Muscle of leg (tissue), 11 donors: ENCODE measurements around the gene AKR7A3. TPM values are rescaled to one million over a fixed set of nuclear protein-coding genes. Genes with fewer than 3 reads are reported as not detected.
"Not testable (repeated sequence)": the region's sequence is repeated elsewhere in the genome, so short reads cannot be mapped to it uniquely, and the experiment has no call there.

Experiments
- DNase-seq: peaks from one replicate; pipeline ENCODE4 v3.0.0; 2013
- H3K27ac ChIP-seq: one replicate; pipeline ENCODE4 v1.5.1; 2013; ENCODE audit warnings: mild to moderate bottlenecking, low read length, control low read depth
- H3K27me3 ChIP-seq: one replicate; pipeline ENCODE4 v1.6.1; 2013; ENCODE audit warnings: low read length; ENCODE audit not compliant: control insufficient read depth, insufficient read depth
- H3K36me3 ChIP-seq: one replicate; pipeline ENCODE4 v1.6.1; 2013; ENCODE audit warnings: low read length; ENCODE audit not compliant: control insufficient read depth, insufficient read depth
- H3K4me1 ChIP-seq: one replicate; pipeline ENCODE4 v1.6.1; 2013; ENCODE audit warnings: low read length; ENCODE audit not compliant: control insufficient read depth, insufficient read depth
- H3K4me3 ChIP-seq: one replicate; pipeline ENCODE4 v1.5.1; 2013; ENCODE audit warnings: low read length, control low read depth
- H3K9me3 ChIP-seq: replicated peaks from 2 replicates; pipeline ENCODE4 v1.6.1; 2013; ENCODE audit warnings: low read depth, low read length; ENCODE audit not compliant: control insufficient read depth
- WGBS: methylation state at CpG from one replicate; pipeline ENCODE4 v1.1.5; 2013; ENCODE audit warnings: missing lambda C conversion rate; ENCODE audit not compliant: insufficient coverage; 5-methylcytosine and 5-hydroxymethylcytosine counted together
- polyA plus RNA-seq, 8 donors: library from polyadenylated mRNA; unstranded; fragments of 120-200 nt; gene quantifications; one replicate each; pipeline versions ENCODE4 v1.2.1 to v1.2.3, GENCODE V29; 2013; ENCODE audit warnings: inconsistent platforms in 1 of 8, low replicate concordance in 1 of 8; ENCODE audit not compliant: insufficient read length in 8 of 8, insufficient read depth in 1 of 8
- total RNA-seq: library from RNA; stranded (reverse); fragments of 120-200 nt; gene quantifications from one replicate; pipeline ENCODE4 v1.2.4, GENCODE V29; 2013

Gene AKR7A3
- total and polyA plus RNA-seq, 9 donors: 0.42 to 1.4 (median 0.85) TPM

DNA sequence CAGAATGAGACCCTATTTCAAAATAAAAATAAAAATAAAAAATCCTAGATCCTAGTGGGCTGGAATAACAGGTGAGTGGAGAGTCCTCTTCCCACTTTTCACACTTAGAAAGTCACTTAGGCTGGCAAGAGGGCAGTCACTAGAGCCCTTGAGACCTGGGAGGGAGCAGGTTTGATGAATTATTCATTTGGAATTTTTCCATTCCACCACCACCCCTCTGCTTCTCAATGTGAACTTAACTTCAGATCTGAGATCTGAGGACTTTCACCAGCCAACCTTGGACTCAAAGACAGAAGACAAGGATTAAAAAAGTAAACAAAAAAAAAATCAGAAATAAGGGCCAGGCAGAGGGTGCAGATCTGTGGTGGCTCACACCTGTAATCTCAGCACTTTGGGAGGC lies 16.5 kb downstream of the AKR7A3 start:
- H3K4me3 ChIP-seq: no peak overlapping the region
- peaks cover 4% of the 10 kb centered on the region for H3K4me1 ChIP-seq
- peaks cover 6% of the 10 kb centered on the region for H3K27me3 ChIP-seq
- H3K36me3 ChIP-seq: no peaks in the 10 kb centered on the region
- H3K27ac ChIP-seq: no peak overlapping the region
- peaks cover 3% of the 10 kb centered on the region for H3K9me3 ChIP-seq
- DNase-seq: no peak

DNA sequence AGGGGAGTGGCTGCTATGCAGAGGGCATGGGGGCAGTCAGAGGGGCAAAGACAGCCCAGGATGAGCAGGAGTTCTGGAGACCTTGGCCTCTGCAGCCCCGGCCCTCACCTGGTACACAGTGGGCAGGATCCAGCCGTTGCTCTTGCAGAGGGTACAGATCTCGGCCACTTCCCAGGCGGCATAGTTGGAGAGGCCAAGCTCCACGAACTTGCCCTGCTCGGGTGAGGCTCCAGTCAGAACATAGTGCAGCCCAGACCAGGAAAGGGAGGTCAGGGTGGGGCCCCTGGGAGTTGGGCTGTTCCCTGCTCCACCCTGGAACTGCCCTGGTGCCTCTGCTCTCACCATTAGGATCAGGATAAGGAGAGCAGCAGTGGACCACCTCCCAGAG lies 18.2 kb downstream of the AKR7A3 start:
- not testable (repeated sequence) for H3K4me1 ChIP-seq, DNase-seq, H3K27ac ChIP-seq, H3K4me3 ChIP-seq, H3K36me3 ChIP-seq, H3K9me3 ChIP-seq, H3K27me3 ChIP-seq
- WGBS: 89% methylated on average over 6 of the region's 6 CpGs

DNA sequence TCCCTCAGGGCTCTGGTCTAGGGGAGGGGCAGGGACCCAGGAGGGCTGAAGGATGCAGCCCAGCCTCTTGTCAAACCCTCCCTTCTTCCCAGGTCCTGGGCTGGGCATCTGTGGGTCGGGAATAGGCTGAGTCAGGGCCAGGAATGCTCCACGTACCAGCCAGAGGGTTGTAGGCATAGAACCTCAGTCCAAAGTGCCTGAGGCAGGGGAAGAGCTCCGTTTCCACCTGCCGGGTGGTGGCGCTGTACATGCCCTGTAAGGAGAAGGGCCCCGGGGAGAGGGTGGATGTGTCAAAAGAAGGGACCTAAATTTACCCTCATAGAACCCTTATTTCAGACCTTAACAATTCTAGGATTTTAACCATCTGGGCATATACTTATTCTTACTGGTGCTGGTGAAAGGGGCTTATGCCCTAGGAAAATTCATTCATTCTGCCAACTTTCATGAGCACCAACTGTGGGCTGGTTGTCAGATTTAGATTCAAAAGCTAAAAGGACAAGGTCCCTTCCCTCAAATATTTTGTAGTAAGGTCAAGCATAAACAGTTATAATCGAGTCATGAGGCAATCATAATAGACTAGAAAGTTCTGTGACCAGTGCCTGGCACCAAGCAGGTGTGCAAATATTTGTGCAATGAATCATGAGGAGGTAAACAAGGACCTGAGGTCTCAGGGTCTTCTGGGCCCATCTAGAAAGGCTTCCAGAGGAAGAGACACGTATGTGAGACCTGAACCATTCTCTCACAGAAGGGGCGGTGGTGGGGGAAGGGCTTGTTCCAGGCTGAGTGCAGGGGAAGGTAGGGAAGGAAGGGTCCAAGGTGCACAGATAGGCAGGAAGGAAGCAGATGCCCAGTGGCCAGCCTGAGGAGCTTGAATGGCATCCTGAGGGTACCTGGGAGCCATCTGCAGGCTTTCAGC lies 18.9 kb downstream of the AKR7A3 start:
- not testable (repeated sequence) for DNase-seq, H3K4me1 ChIP-seq, H3K9me3 ChIP-seq, H3K4me3 ChIP-seq, H3K27me3 ChIP-seq, H3K36me3 ChIP-seq, H3K27ac ChIP-seq
- WGBS: 83% methylated on average over 2 of the region's 9 CpGs

- no peaks in the 10 kb centered on the region for H3K9me3 ChIP-seq
- 80% methylated on average over 11 of the region's 11 CpGs for WGBS
- no peak for DNase-seq
- H3K27me3 ChIP-seq: peaks cover 2% of the 10 kb centered on the region
- H3K4me1 ChIP-seq: no peaks in the 10 kb centered on the region
- H3K4me3 ChIP-seq: no peak overlapping the region
- H3K36me3 ChIP-seq: no peaks in the 10 kb centered on the region
- H3K27ac ChIP-seq: no peak overlapping the region
These were observed 20.1 kb downstream of the AKR7A3 start for GRCh38 chr1:19268445-19268844.

- H3K36me3 ChIP-seq: peaks cover 30% of the 10 kb centered on the region
- no peaks in the 10 kb centered on the region for H3K9me3 ChIP-seq
- no peaks in the 10 kb centered on the region for H3K27me3 ChIP-seq
- H3K4me1 ChIP-seq: peaks cover 15% of the 10 kb centered on the region
- 94% methylated on average over 3 of the region's 5 CpGs for WGBS
- H3K27ac ChIP-seq: no peak overlapping the region
- no peak for DNase-seq
- no peak overlapping the region for H3K4me3 ChIP-seq
These were observed 25.8 kb downstream of the AKR7A3 start for GRCh38 chr1:19262744-19263143.

GRCh38 chr1:19262047-19262446 lies 26.5 kb downstream of the AKR7A3 start:
- H3K27me3 ChIP-seq: no peaks in the 10 kb centered on the region
- no peak overlapping the region for H3K4me3 ChIP-seq
- no peaks in the 10 kb centered on the region for H3K9me3 ChIP-seq
- no peak overlapping the region for H3K27ac ChIP-seq
- 67% methylated on average over 4 of the region's 5 CpGs for WGBS
- peaks cover 15% of the 10 kb centered on the region for H3K4me1 ChIP-seq
- peaks cover 37% of the 10 kb centered on the region for H3K36me3 ChIP-seq
- DNase-seq: no peak

- Histone ChIP-seq H3K36me3 (peaks cover 51% of the 10 kb centered on the region), H3K4me1 (peaks cover 15% of the 10 kb centered on the region), H3K4me3 (no peak overlapping the region), H3K27me3 (no peaks in the 10 kb centered on the region), H3K27ac (peak overlapping the region; percentile 74), H3K9me3 (no peaks in the 10 kb centered on the region)
- 62% methylated on average over 14 of the region's 21 CpGs for WGBS
- DNase-seq: peak; percentile 70
These were observed 28.1 kb downstream of the AKR7A3 start for GRCh38 chr1:19260211-19261138.

DNA sequence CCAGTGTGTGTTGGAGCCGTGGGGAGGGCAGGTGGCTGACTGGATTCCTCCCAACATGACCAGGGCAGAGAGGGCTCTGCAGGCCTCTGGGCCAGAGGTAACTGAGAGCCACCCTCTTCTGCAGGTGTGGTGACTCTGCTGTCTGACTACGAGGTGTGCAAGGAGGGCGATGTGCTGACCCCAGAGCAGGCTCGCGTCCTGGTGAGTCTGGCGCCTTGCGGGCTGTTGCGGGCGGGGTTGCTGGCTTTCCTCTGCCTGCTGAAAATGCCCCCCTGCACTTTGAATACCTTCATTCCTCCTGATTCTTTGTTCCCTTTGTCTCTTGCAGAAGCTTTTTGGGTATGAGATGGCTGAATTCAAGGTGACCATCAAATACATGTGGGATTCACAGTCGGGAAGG lies 30.2 kb downstream of the AKR7A3 start:
- Histone ChIP-seq H3K4me3 (no peak overlapping the region), H3K27ac (no peak overlapping the region), H3K9me3 (no peaks in the 10 kb centered on the region), H3K4me1 (peaks cover 19% of the 10 kb centered on the region), H3K36me3 (peaks cover 55% of the 10 kb centered on the region), H3K27me3 (no peaks in the 10 kb centered on the region)
- DNase-seq: no peak
- WGBS: 82% methylated on average over 4 of the region's 10 CpGs

DNA sequence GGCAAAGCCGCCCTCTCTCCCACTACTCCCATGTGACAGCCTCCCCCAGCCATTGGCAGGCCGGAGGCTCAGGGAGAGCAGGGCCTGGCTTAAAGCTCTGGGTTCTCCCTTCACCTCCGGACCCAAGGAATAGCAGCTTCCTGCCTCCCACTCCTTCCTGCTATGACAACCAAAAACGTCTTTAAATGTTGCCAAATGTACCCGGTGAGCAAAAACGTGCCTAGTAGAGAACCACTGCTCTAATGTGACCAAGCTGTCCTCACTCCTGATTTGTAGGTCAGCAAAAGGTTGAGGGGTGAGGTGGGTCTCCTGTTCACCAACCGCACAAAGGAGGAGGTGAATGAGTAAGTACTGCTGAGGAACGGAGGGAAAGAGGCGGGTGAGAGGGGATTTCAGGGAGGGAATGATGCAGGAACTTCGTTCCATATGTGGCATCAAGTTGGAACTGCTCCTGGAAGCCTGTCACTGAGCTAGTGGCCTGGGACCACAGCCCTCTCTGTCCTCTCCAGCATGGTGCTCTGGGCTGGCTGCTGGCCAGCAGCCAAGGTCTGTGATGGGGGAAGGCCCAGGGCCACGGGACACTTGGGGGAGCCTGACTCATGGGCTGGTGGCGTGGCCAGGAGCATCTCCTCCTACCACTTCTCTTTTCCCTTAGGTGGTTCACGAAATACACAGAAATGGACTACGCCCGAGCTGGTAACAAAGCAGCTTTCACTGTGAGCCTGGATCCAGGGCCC lies 31.2 kb downstream of the AKR7A3 start:
- Histone ChIP-seq H3K9me3 (no peaks in the 10 kb centered on the region), H3K27ac (no peak overlapping the region), H3K4me1 (peaks cover 29% of the 10 kb centered on the region), H3K4me3 (no peak overlapping the region), H3K36me3 (peaks cover 55% of the 10 kb centered on the region), H3K27me3 (no peaks in the 10 kb centered on the region)
- 69% methylated on average over 12 of the region's 15 CpGs for WGBS
- DNase-seq: no peak

DNA sequence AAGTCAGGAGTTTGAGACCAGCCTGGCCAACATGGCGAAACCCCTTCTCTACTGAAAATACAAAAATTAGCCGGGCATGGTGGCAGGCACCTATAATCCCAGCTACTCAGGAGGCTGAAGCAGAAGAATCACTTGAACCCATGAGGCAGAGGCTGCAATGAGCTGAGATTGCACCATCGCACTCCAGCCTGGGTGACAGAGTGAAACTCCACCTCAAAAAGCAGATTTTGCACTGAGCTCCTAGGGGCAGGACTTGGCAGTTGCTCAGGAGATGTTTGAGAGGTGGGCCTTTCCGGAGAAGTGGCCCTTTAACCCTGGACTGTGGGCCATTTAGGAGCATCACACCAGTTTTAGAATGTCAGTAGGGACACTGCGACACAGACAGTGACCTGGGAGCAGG lies 32.3 kb downstream of the AKR7A3 start:
- not testable (repeated sequence) for H3K4me3 ChIP-seq, H3K27ac ChIP-seq, H3K27me3 ChIP-seq, DNase-seq, H3K9me3 ChIP-seq
- H3K4me1 ChIP-seq: peaks cover 30% of the 10 kb centered on the region
- peaks cover 55% of the 10 kb centered on the region for H3K36me3 ChIP-seq
- 89% methylated on average over 2 of the region's 5 CpGs for WGBS
